ENCODE results near the gene TBCC. TPM values are rescaled to one million over a fixed set of nuclear protein-coding genes. Genes with fewer than 3 reads are reported as not detected.

The TBCC gene
- total RNA-seq, 1 experiment from 2014 or later, result 24.7 TPM

DNA sequence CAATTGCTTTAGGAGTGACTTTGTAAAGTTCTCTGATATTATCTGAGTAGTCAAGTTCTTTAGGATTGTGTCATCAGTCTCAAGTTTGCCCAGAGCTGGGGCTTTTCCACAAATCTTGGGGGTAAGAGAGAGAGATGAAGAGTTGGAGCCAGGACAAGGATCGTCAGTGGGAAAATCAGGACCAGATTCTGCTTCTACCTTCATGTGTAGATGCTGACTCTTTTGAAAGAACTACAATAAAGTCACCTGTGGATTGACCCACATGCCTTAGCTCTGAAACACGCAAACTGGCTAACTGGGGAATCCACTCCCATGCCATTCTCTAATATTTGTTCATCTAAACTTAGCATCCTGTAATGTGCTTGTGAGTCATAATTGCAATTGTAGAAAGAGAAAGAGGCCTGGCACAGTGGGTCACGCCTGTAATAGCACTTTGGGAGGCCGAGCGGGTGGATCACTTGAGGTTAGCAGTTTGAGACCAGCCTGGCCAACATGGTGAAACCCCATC, 20.3 kb upstream of the TBCC start (continued):
- TF ChIP-seq ERG (CRISPR knock-in tag; IDR thresholded peaks at IDR 0.05) (no peak), ZNF423 (CRISPR knock-in tag; IDR thresholded peaks at IDR 0.05) (no peak), NR3C1 (CRISPR knock-in tag; conservative IDR thresholded peaks at IDR 0.05; ENCODE audit: low read depth) (no peak), E2F4 (CRISPR knock-in tag; IDR thresholded peaks at IDR 0.05; ENCODE audit: borderline replicate concordance, low read depth) (no peak), SMAD4 (CRISPR knock-in tag; IDR thresholded peaks at IDR 0.05) (no peak), ZNF512 (CRISPR knock-in tag; IDR thresholded peaks at IDR 0.05; ENCODE audit: borderline replicate concordance) (no peak)

DNA sequence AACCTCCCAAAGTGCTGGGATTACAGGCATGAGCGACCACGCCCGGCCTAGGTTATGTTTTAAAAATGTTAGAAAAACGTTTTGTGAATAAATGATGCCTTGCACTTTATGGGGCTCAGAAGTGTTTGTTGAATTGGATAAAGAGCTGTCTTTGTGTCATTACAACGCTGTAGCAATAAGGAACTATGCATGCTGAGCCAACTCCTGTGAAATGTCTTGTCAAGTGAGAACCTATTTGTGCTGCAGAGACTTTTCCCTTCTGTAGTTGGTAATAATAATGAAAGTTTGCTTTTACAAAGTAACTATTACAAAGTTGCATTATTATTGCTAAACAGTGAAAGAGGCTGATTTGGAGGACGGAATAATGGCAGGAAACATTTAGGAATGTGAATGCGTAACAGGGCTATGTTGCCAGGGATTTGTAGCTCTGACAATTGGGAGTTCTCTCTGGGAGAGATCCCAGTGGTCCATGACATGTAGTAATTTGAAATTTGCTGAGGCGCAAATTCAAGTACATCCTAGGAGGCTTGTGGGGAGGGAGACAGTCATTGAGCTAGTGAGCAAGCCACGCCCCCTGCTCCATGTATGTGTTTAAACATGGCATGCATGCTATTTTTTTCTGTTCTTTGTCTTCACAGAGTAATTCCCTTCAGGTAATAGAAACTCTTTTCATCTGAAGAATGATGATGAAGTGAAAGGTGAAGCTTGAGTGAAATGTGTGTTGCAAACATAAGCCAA, 19.2 kb upstream of the TBCC start:
- Mint-ChIP-seq H3K9me3 (no peaks in the 10 kb centered on the region), H3K36me3 (no peaks in the 10 kb centered on the region; the same call in 1 of the 2 replicates), H3K4me3 (no peak overlapping the region), H3K4me1 (peaks cover 11% of the 10 kb centered on the region), H3K27ac (no peak overlapping the region), H3K27me3 (ENCODE audit: low read depth) (no peaks in the 10 kb centered on the region)
- POLR2A ChIA-PET, result interaction anchor here (0.9 kb wide), 1 partner anchor 13 kb away, joined by 3 read pairs; no protein-coding TSS in a partner anchor
- no peak for TF ChIP-seq ERG (CRISPR knock-in tag; IDR thresholded peaks at IDR 0.05)
- no peak for TF ChIP-seq ZNF671 (CRISPR knock-in tag; IDR thresholded peaks at IDR 0.05)
- no peak for TF ChIP-seq IRF2 (CRISPR knock-in tag; IDR thresholded peaks at IDR 0.05; ENCODE audit: borderline replicate concordance, low read depth)
- TF ChIP-seq NR3C1 (CRISPR knock-in tag; conservative IDR thresholded peaks at IDR 0.05; ENCODE audit: low read depth), result no peak
- TF ChIP-seq SMAD3 (CRISPR knock-in tag; IDR thresholded peaks at IDR 0.05; ENCODE audit: borderline replicate concordance), result no peak
- no peak for TF ChIP-seq TCF7 (CRISPR knock-in tag; IDR thresholded peaks at IDR 0.05; ENCODE audit: low read depth)
- no peak for TF ChIP-seq ARID4B (CRISPR knock-in tag; IDR thresholded peaks at IDR 0.05; ENCODE audit: borderline replicate concordance)
- no peak for DNase-seq (ENCODE audit: low spot score)
- ATAC-seq, result no peak
- CTCF ChIA-PET, result no interaction called here

- Mint-ChIP-seq H3K27me3 (ENCODE audit: low read depth) (no peaks in the 10 kb centered on the region), H3K4me1 (peaks cover 20% of the 10 kb centered on the region), H3K27ac (no peak overlapping the region), H3K4me3 (no peak overlapping the region), H3K36me3 (no peaks in the 10 kb centered on the region; the same call in 1 of the 2 replicates), H3K9me3 (no peaks in the 10 kb centered on the region)
- no peak for DNase-seq (ENCODE audit: low spot score)
- ATAC-seq, result no peak
- ChIA-PET POLR2A (no interaction called here), CTCF (no interaction called here)
- TF ChIP-seq ZNF317 (CRISPR knock-in tag; IDR thresholded peaks at IDR 0.05; ENCODE audit: borderline replicate concordance, low read depth) (no peak), ZMAT4 (CRISPR knock-in tag; IDR thresholded peaks at IDR 0.05) (no peak), MYBL2 (CRISPR knock-in tag; IDR thresholded peaks at IDR 0.05) (no peak), KAT7 (CRISPR knock-in tag; IDR thresholded peaks at IDR 0.05; ENCODE audit: borderline replicate concordance) (no peak), CREB1 (CRISPR knock-in tag; IDR thresholded peaks at IDR 0.05) (no peak), ATF1 (CRISPR knock-in tag; IDR thresholded peaks at IDR 0.05) (no peak), GRHL2 (CRISPR knock-in tag; IDR thresholded peaks at IDR 0.05; ENCODE audit: insufficient replicate concordance, severe bottlenecking) (no peak), NFATC4 (CRISPR knock-in tag; IDR thresholded peaks at IDR 0.05) (no peak), FOXP1 (CRISPR knock-in tag; IDR thresholded peaks at IDR 0.05; ENCODE audit: borderline replicate concordance) (no peak)
These were observed 17.0 kb upstream of the TBCC start for GRCh38 chr6:42762950-42763349.
